IMR-90 (cell line): Measurements from ENCODE around the gene PTPRH. TPM values are rescaled to one million over a fixed set of nuclear protein-coding genes. Genes with fewer than 3 reads are reported as not detected.

Source experiments
- ATAC-seq: fragments of 200-7000 bp; cut with Tn5 transposase; 2 replicates; pipeline ENCODE4 v1.9.1; 2020; ENCODE audit warnings: low read depth, mild to moderate bottlenecking, moderate library complexity
- BruUV-seq: library from RNA; stranded (reverse); fragments of 400-500 nt; replicated peaks from 2 replicates; lab custom pipeline; 2021; lab: Mats Ljungman, UMichigan
- CTCF ChIA-PET: fragments of 300-600 bp; formaldehyde crosslinking; extraction: SDS; loops from one replicate; lab custom pipeline; 2021; ENCODE audit warnings: antibody characterized with exemption; lab: Yijun Ruan, JAX
- POLR2A ChIA-PET: fragments of 300-600 bp; sonication (Branson Sonifier 250); formaldehyde crosslinking; loops from one replicate; lab custom pipeline; 2022; ENCODE audit warnings: antibody characterized with exemption; ENCODE audit not compliant: unreplicated experiment; lab: Charles Lee
- DNase-seq: peaks from one replicate; pipeline ENCODE4 v3.0.0; 2013
- H2AFZ ChIP-seq: replicated peaks from 2 replicates; pipeline ENCODE3; 2013; ENCODE audit warnings: low read length, mild to moderate bottlenecking; ENCODE audit not compliant: poor library complexity
- H2AK5ac ChIP-seq: 2 replicates; pipeline ENCODE4 v1.6.1; 2013; ENCODE audit warnings: low read depth, low read length, inconsistent platforms
- H2AK9ac ChIP-seq: replicated peaks from 2 replicates; pipeline ENCODE3; 2013; ENCODE audit warnings: mild to moderate bottlenecking, low read depth, low read length, moderate library complexity; ENCODE audit not compliant: poor library complexity
- H2BK120ac ChIP-seq: 2 replicates; pipeline ENCODE4 v1.6.1; 2013; ENCODE audit warnings: low read depth, low read length, inconsistent platforms
- H2BK15ac ChIP-seq: 3 replicates; pipeline ENCODE4 v1.6.1; 2013; ENCODE audit warnings: low read depth, low read length, inconsistent platforms
- H2BK20ac ChIP-seq: 2 replicates; pipeline ENCODE4 v1.6.1; 2013; ENCODE audit warnings: low read depth, mild to moderate bottlenecking, inconsistent platforms, low read length, moderate library complexity
- H2BK5ac ChIP-seq: 2 replicates; pipeline ENCODE4 v1.6.1; 2013; ENCODE audit warnings: mild to moderate bottlenecking, low read depth, low read length, inconsistent platforms; ENCODE audit not compliant: poor library complexity, severe bottlenecking
- H3K14ac ChIP-seq: replicated peaks from 2 replicates; pipeline ENCODE4 v1.6.1; 2013; ENCODE audit warnings: low read depth, low read length, inconsistent platforms
- H3K18ac ChIP-seq: 2 replicates; pipeline ENCODE4 v1.6.1; 2013; ENCODE audit warnings: low read depth, low read length, control low read depth
- H3K23ac ChIP-seq: 2 replicates; pipeline ENCODE4 v1.6.1; 2013; ENCODE audit warnings: low read depth, low read length, inconsistent platforms
- H3K27ac ChIP-seq: 2 replicates; pipeline ENCODE4 v1.5.1; 2013; ENCODE audit warnings: mild to moderate bottlenecking, control low read depth, low read length; ENCODE audit not compliant: insufficient read depth
- H3K27me3 ChIP-seq: 2 replicates; pipeline ENCODE4 v1.6.1; 2013; ENCODE audit warnings: low read length; ENCODE audit not compliant: control insufficient read depth, insufficient read depth
- H3K36me3 ChIP-seq: 2 replicates; pipeline ENCODE4 v1.6.1; 2013; ENCODE audit warnings: low read length, mixed read lengths; ENCODE audit not compliant: control insufficient read depth, insufficient read depth
- H3K4ac ChIP-seq: 2 replicates; pipeline ENCODE4 v1.6.1; 2013; ENCODE audit warnings: low read depth, low read length, inconsistent platforms
- H3K4me1 ChIP-seq: 2 replicates; pipeline ENCODE4 v1.6.1; 2013; ENCODE audit warnings: low read length, mixed read lengths; ENCODE audit not compliant: control insufficient read depth, insufficient read depth
- H3K4me2 ChIP-seq: 2 replicates; pipeline ENCODE4 v1.6.1; 2013; ENCODE audit warnings: low read depth, mild to moderate bottlenecking, control low read depth, low read length, moderate library complexity
- H3K4me3 ChIP-seq: 2 replicates; pipeline ENCODE4 v1.5.1; 2013; ENCODE audit warnings: low read depth, mild to moderate bottlenecking, control low read depth, low read length, moderate library complexity; ENCODE audit not compliant: insufficient read depth
- H3K56ac ChIP-seq: 2 replicates; pipeline ENCODE4 v1.6.1; 2013; ENCODE audit warnings: low read length, inconsistent platforms; ENCODE audit not compliant: insufficient read depth; ENCODE audit errors: extremely low read depth
- H3K79me1 ChIP-seq, 2 experiments: 2 replicates each; pipeline ENCODE4 v1.6.1; 2013; ENCODE audit warnings: low read length in 2 of 2, inconsistent platforms in 1 of 2, low read depth in 1 of 2
- H3K9ac ChIP-seq: 2 replicates; pipeline ENCODE4 v1.6.1; 2013; ENCODE audit warnings: low read depth, low read length, control low read depth
- H3K9me1 ChIP-seq: 2 replicates; pipeline ENCODE4 v1.6.1; 2013; ENCODE audit warnings: low read length, inconsistent platforms; ENCODE audit not compliant: insufficient read depth
- H3K9me3 ChIP-seq: 2 replicates; pipeline ENCODE4 v1.6.1; 2013; ENCODE audit warnings: low read length; ENCODE audit not compliant: control insufficient read depth, insufficient read depth
- H4K20me1 ChIP-seq: 2 replicates; pipeline ENCODE4 v1.6.1; 2013; ENCODE audit warnings: low read length, inconsistent platforms; ENCODE audit not compliant: insufficient read depth
- H4K5ac ChIP-seq: 2 replicates; pipeline ENCODE4 v1.6.1; 2013; ENCODE audit warnings: mild to moderate bottlenecking, low read depth, low read length, control low read depth
- H4K8ac ChIP-seq, 2 experiments: 2 replicates each; pipeline ENCODE4 v1.6.1; 2013; ENCODE audit warnings: low read depth in 2 of 2, low read length in 2 of 2, control low read depth in 1 of 2, inconsistent platforms in 1 of 2
- H4K91ac ChIP-seq: 2 replicates; pipeline ENCODE4 v1.6.1; 2013; ENCODE audit warnings: low read depth, low read length, inconsistent platforms; ENCODE audit not compliant: insufficient read depth
- BHLHE40 ChIP-seq: fragments of 150-350 bp; IDR thresholded peaks from 2 replicates; pipeline ENCODE4 v1.6.1; 2016; ENCODE audit warnings: mild to moderate bottlenecking, low read depth, low read length
- CHD1 ChIP-seq: IDR thresholded peaks from 2 replicates; pipeline ENCODE4 v1.6.1; 2012; ENCODE audit warnings: low read depth, low read length, improper control_type of control experiment
- CTCF ChIP-seq: conservative IDR thresholded peaks from 2 replicates; pipeline ENCODE4 v1.5.1; 2012; ENCODE audit warnings: mild to moderate bottlenecking, low read depth, low read length, improper control_type of control experiment
- ELK1 ChIP-seq: fragments of 150-350 bp; IDR thresholded peaks from 2 replicates; pipeline ENCODE4 v1.6.1; 2016; ENCODE audit warnings: low read depth, mild to moderate bottlenecking, low read length, moderate library complexity, borderline replicate concordance
- FOS ChIP-seq: fragments of 150-350 bp; IDR thresholded peaks from 2 replicates; pipeline ENCODE4 v1.6.1; 2016; ENCODE audit warnings: low read depth, low read length
- NFE2L2 ChIP-seq: fragments of 150-350 bp; IDR thresholded peaks from 2 replicates; pipeline ENCODE4 v1.6.1; 2016; ENCODE audit warnings: low read depth, mild to moderate bottlenecking, low read length
- RFX5 ChIP-seq: IDR thresholded peaks from 2 replicates; pipeline ENCODE4 v1.8.0; 2012; ENCODE audit warnings: low read depth, mild to moderate bottlenecking, low read length, moderate library complexity
- USF2 ChIP-seq: fragments of 150-350 bp; IDR thresholded peaks from 2 replicates; pipeline ENCODE4 v1.6.1; 2017; ENCODE audit warnings: mild to moderate bottlenecking, antibody characterized with exemption, low read length, low read depth
- WGBS, 2 experiments: methylation state at CpG; one replicate each; pipeline versions ENCODE4 v1.1.5 to v1.1.7; 2013; ENCODE audit warnings: missing lambda C conversion rate in 2 of 2; ENCODE audit not compliant: insufficient read length in 1 of 2; ENCODE audit errors: extremely low coverage in 2 of 2; 5-methylcytosine and 5-hydroxymethylcytosine counted together
- dilution Hi-C: fragments of 300-500 bp; cut with HindIII; formaldehyde crosslinking; loops from one replicate; pipeline ENCODE4 v1.14.3; 2018; ENCODE audit warnings: low sequenced_read_pairs; ENCODE audit not compliant: unreplicated experiment
- in situ Hi-C: fragments of 300-500 bp; cut with MboI; formaldehyde crosslinking; loops from 3 replicates; pipeline ENCODE4 v1.14.3; 2019; ENCODE audit warnings: low sequenced_read_pairs, inconsistent platforms, mixed read lengths
- intact Hi-C: fragments of 100-400 bp; cut with micrococcal nuclease; formaldehyde crosslinking; loops from 2 replicates; pipeline ENCODE4 v1.10.0; 2022
- polyA plus RNA-seq, 3 experiments: library from polyadenylated mRNA; depleted of rRNA; stranded (reverse); fragments of >200 nt; gene quantifications; 2 replicates each; pipeline ENCODE4 v1.2.3, GENCODE V29; 2012; ENCODE audit warnings: low replicate concordance in 1 of 3
- total RNA-seq: library from RNA; depleted of rRNA; stranded (reverse); fragments of >200 nt; gene quantifications from 2 replicates; pipeline ENCODE4 v1.2.3, GENCODE V29; 2012

The PTPRH gene
- total and polyA plus RNA-seq, 2 of the 4 experiments (the other 2 are of a cell fraction) = 1.3 to 3.4 TPM

GRCh38 chr19:55246462-55247451 is 37.5 kb upstream of the PTPRH start:
- Histone ChIP-seq H2AK9ac (no peak overlapping the region), H3K56ac (no peak overlapping the region), H2BK15ac (no peak overlapping the region), H4K20me1 (peaks cover 57% of the 10 kb centered on the region), H3K9me1 (peaks cover 22% of the 10 kb centered on the region), H3K4ac (no peak overlapping the region), H4K91ac (no peak overlapping the region), H3K18ac (no peak overlapping the region), H3K36me3 (peaks cover 38% of the 10 kb centered on the region), H3K4me3 (no peak overlapping the region), H2BK5ac (peak overlapping the region; percentile 55), H3K23ac (no peak overlapping the region), H2AK5ac (no peak overlapping the region), H3K79me1 (peaks cover 12 to 81% of the 10 kb centered on the region in 2 experiments), H3K4me1 (0 out of 2 replicates have a peak, but pooled peaks cover 1% of the 10 kb centered on the region), H3K9ac (no peak overlapping the region), H2AFZ (no peak overlapping the region), H4K8ac (0 out of 4 replicates have a peak overlapping the region, but pooled peaks of 1 of the 2 experiments have one; percentile 49), H3K14ac (no peak overlapping the region), H3K9me3 (no peaks in the 10 kb centered on the region), H4K5ac (no peak overlapping the region), H2BK120ac (no peak overlapping the region; the same call in 1 of the 2 replicates), H3K27me3 (no peaks in the 10 kb centered on the region), H2BK20ac (no peak overlapping the region), H3K27ac (peak overlapping the region; percentile 14; the same call in 1 of the 2 replicates), H3K4me2 (no peak overlapping the region)
- in situ Hi-C loops (no loop called here), dilution Hi-C loops (no loop called here), intact Hi-C loops (no loop called here)
- CTCF ChIA-PET = no interaction called here
- POLR2A ChIA-PET = no interaction called here
- WGBS, 2 experiments = 89% methylated on average over 17 of the region's 40 CpGs; no CpG with 5 or more reads in 1 of the 2 experiments
- no TSS peak for BruUV-seq
- TF ChIP-seq CHD1 (no peak), USF2 (no peak), BHLHE40 (no peak), ELK1 (no peak), NFE2L2 (no peak), RFX5 (no peak), FOS (no peak), CTCF (no peak)
- ATAC-seq (no peak), DNase-seq (no peak)
